Small intestine (tissue), 7 donors: ENCODE data around the gene TBCE. TPM values are rescaled to one million over a fixed set of nuclear protein-coding genes. Genes with fewer than 3 reads are reported as not detected.
"Not testable (repeated sequence)": the region's sequence is repeated elsewhere in the genome, so short reads cannot be mapped to it uniquely, and the experiment has no call there.

ENCODE experiments used
- DNase-seq, 2 donors: peaks; one replicate each; pipeline versions ENCODE4 v3.0.0 to v3.0.0-alpha.2; 2013
- FAIRE-seq: peaks from 2 replicates; lab custom pipeline; 2012; peaks lifted over from hg19 to GRCh38; lab: Jason Lieb, UNC
- H3K27ac ChIP-seq, 3 donors: one replicate each; pipeline ENCODE4 v1.5.1; 2013; ENCODE audit warnings: low read length in 2 of 3, mild to moderate bottlenecking in 2 of 3, control low read depth in 1 of 3, inconsistent platforms in 1 of 3, low read depth in 1 of 3, moderate library complexity in 1 of 3
- H3K27me3 ChIP-seq, 3 donors: one replicate each; pipeline ENCODE4 v1.6.1; 2013; ENCODE audit warnings: low read length in 3 of 3, inconsistent platforms in 1 of 3; ENCODE audit not compliant: control insufficient read depth in 3 of 3, insufficient read depth in 3 of 3
- H3K36me3 ChIP-seq, 3 donors: one replicate each; pipeline ENCODE4 v1.6.1; 2013; ENCODE audit warnings: low read length in 3 of 3, inconsistent platforms in 1 of 3, low read depth in 1 of 3, mild to moderate bottlenecking in 1 of 3, moderate library complexity in 1 of 3; ENCODE audit not compliant: control insufficient read depth in 3 of 3, insufficient read depth in 2 of 3
- H3K4me1 ChIP-seq, 3 donors: one replicate each; pipeline ENCODE4 v1.6.1; 2013; ENCODE audit warnings: low read length in 2 of 3, inconsistent platforms in 1 of 3, low read depth in 1 of 3, mild to moderate bottlenecking in 1 of 3, moderate library complexity in 1 of 3; ENCODE audit not compliant: control insufficient read depth in 3 of 3, insufficient read depth in 2 of 3
- H3K4me3 ChIP-seq, 3 donors: one replicate each; pipeline ENCODE4 v1.5.1; 2013; ENCODE audit warnings: low read length in 3 of 3, control low read depth in 1 of 3, inconsistent platforms in 1 of 3, low read depth in 1 of 3, mild to moderate bottlenecking in 1 of 3, moderate library complexity in 1 of 3
- H3K9me3 ChIP-seq, 2 donors: one replicate each; pipeline ENCODE4 v1.6.1; 2013; ENCODE audit warnings: low read depth in 1 of 2, low read length in 1 of 2; ENCODE audit not compliant: control insufficient read depth in 2 of 2, insufficient read depth in 1 of 2
- WGBS, 3 donors: extraction: QIAGEN DNeasy Blood & Tissue Kit; methylation state at CpG; one replicate each; pipeline ENCODE4 v1.1.7; 2013; 5-methylcytosine and 5-hydroxymethylcytosine counted together
- polyA plus RNA-seq, 4 donors: library from polyadenylated mRNA; stranded (reverse) in 3 of 4; unstranded in 1 of 4; fragments of 200-250 nt in 3 of 4; fragments of 120-200 nt in 1 of 4; gene quantifications; one replicate each; pipeline versions ENCODE4 v1.2.1 to v1.2.3, GENCODE V29; 2013
- donor health status: healthy with polysubstance abuse.
- donor health status: control.
- donor health status: control.
- donor health status: Bipolar disorder and iron deficiency.
- donor health status: healthy.

Gene TBCE
- polyA plus RNA-seq, 4 donors, result 14.7 to 40.9 (median 22.1) TPM

GRCh38 chr1:235469897-235470296 is 102.7 kb downstream of the TBCE start:
- not testable (repeated sequence) for H3K4me3 ChIP-seq, H3K4me1 ChIP-seq, DNase-seq, H3K27ac ChIP-seq, H3K27me3 ChIP-seq, H3K9me3 ChIP-seq, FAIRE-seq
- WGBS, 3 donors, result 93 to 100% (median 99%) methylated on average over 2 of the region's 2 CpGs
- peaks cover 0 to 20% (median 2%) of the 10 kb centered on the region in 3 donors for H3K36me3 ChIP-seq

GRCh38 chr1:235470741-235471439 is 103.7 kb downstream of the TBCE start:
- Histone ChIP-seq H3K27me3 (no peaks in the 10 kb centered on the region), H3K36me3 (peaks cover 2 to 26% (median 2%) of the 10 kb centered on the region in 3 donors), H3K9me3 (no peaks in the 10 kb centered on the region), H3K27ac (no peak overlapping the region), H3K4me3 (no peak overlapping the region), H3K4me1 (no peaks in the 10 kb centered on the region)
- WGBS, 3 donors, result 80 to 81% (median 81%) methylated on average over 6 of the region's 6 CpGs
- DNase-seq (no peak), FAIRE-seq (no peak)

- H3K27me3 ChIP-seq, result no peaks in the 10 kb centered on the region
- H3K4me3 ChIP-seq, result no peak overlapping the region
- no peaks in the 10 kb centered on the region for H3K4me1 ChIP-seq
- H3K36me3 ChIP-seq, result peaks cover 4 to 38% (median 7%) of the 10 kb centered on the region in 3 donors
- no peaks in the 10 kb centered on the region for H3K9me3 ChIP-seq
- no peak for DNase-seq
- H3K27ac ChIP-seq, result no peak overlapping the region
- no peak for FAIRE-seq
- 65 to 91% (median 85%) methylated on average over 1 of the region's 1 CpG for WGBS, 3 donors
These were observed 106.6 kb downstream of the TBCE start for GRCh38 chr1:235473806-235474205.

- 95 to 98% (median 97%) methylated on average over 5 of the region's 5 CpGs for WGBS, 3 donors
- H3K27me3 ChIP-seq, result no peaks in the 10 kb centered on the region
- peaks cover 0 to 15% of the 10 kb centered on the region in 2 donors for H3K9me3 ChIP-seq
- peaks cover 12 to 32% (median 16%) of the 10 kb centered on the region in 3 donors for H3K36me3 ChIP-seq
- no peak for FAIRE-seq
- H3K4me1 ChIP-seq, result no peaks in the 10 kb centered on the region
- no peak overlapping the region for H3K27ac ChIP-seq
- H3K4me3 ChIP-seq, result no peak overlapping the region
- DNase-seq, result no peak
These were observed 115.9 kb downstream of the TBCE start for GRCh38 chr1:235483090-235483489.

- DNase-seq (no peak), FAIRE-seq (no peak)
- no peak overlapping the region for H3K4me3 ChIP-seq
- WGBS, 3 donors, result 95 to 97% (median 96%) methylated on average over 2 of the region's 2 CpGs
- H3K4me1 ChIP-seq, result no peaks in the 10 kb centered on the region
- no peaks in the 10 kb centered on the region for H3K27me3 ChIP-seq
- no peak overlapping the region for H3K27ac ChIP-seq
- peaks cover 0 to 15% of the 10 kb centered on the region in 2 donors for H3K9me3 ChIP-seq
- H3K36me3 ChIP-seq, result peaks cover 8 to 33% (median 11%) of the 10 kb centered on the region in 3 donors
These were observed 118.3 kb downstream of the TBCE start for GRCh38 chr1:235485558-235485957.

GRCh38 chr1:235486321-235486720 is 119.1 kb downstream of the TBCE start:
- H3K4me1 ChIP-seq, result no peaks in the 10 kb centered on the region
- 11 to 56% (median 27%) methylated on average over 5 of the region's 5 CpGs for WGBS, 3 donors
- no peak overlapping the region for H3K27ac ChIP-seq
- peak; percentile 44 for FAIRE-seq
- H3K27me3 ChIP-seq, result no peaks in the 10 kb centered on the region
- H3K9me3 ChIP-seq, result peaks cover 0 to 14% of the 10 kb centered on the region in 2 donors
- no peak overlapping the region for H3K4me3 ChIP-seq
- DNase-seq, result peak in 1 of 2 donors; percentile 72
- H3K36me3 ChIP-seq, result peaks cover 8 to 31% (median 11%) of the 10 kb centered on the region in 3 donors

GRCh38 chr1:235491644-235492043 is 124.4 kb downstream of the TBCE start:
- 90 to 93% (median 91%) methylated on average over 3 of the region's 3 CpGs for WGBS, 3 donors
- no peak for DNase-seq
- H3K27me3 ChIP-seq, result no peaks in the 10 kb centered on the region
- H3K36me3 ChIP-seq, result peaks cover 3 to 31% (median 13%) of the 10 kb centered on the region in 3 donors
- H3K4me3 ChIP-seq, result no peak overlapping the region
- no peaks in the 10 kb centered on the region for H3K4me1 ChIP-seq
- no peak overlapping the region for H3K27ac ChIP-seq
- FAIRE-seq, result no peak
- H3K9me3 ChIP-seq, result no peaks in the 10 kb centered on the region

GRCh38 chr1:235494531-235494930 is 127.3 kb downstream of the TBCE start:
- Histone ChIP-seq H3K9me3 (no peaks in the 10 kb centered on the region), H3K36me3 (peaks cover 3 to 17% (median 12%) of the 10 kb centered on the region in 3 donors), H3K27me3 (no peaks in the 10 kb centered on the region), H3K27ac (no peak overlapping the region), H3K4me3 (no peak overlapping the region), H3K4me1 (no peaks in the 10 kb centered on the region)
- FAIRE-seq (no peak), DNase-seq (peak in 1 of 2 donors; percentile 20)
- WGBS, 3 donors, result 64 to 90% (median 80%) methylated on average over 9 of the region's 9 CpGs
